NOMO-1 treated with dmso at 0.1 percent for 144 hours (cell line): ENCODE data around the gene ING1.
"Not testable (repeated sequence)": the region's sequence is repeated elsewhere in the genome, so short reads cannot be mapped to it uniquely, and the experiment has no call there.

Experiments used
- DNase-seq: peaks from one replicate; lab custom pipeline; 2025; ENCODE audit not compliant: unreplicated experiment; lab: John Stamatoyannopoulos, UW

Gene ING1, protein sequence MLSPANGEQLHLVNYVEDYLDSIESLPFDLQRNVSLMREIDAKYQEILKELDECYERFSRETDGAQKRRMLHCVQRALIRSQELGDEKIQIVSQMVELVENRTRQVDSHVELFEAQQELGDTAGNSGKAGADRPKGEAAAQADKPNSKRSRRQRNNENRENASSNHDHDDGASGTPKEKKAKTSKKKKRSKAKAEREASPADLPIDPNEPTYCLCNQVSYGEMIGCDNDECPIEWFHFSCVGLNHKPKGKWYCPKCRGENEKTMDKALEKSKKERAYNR

DNA sequence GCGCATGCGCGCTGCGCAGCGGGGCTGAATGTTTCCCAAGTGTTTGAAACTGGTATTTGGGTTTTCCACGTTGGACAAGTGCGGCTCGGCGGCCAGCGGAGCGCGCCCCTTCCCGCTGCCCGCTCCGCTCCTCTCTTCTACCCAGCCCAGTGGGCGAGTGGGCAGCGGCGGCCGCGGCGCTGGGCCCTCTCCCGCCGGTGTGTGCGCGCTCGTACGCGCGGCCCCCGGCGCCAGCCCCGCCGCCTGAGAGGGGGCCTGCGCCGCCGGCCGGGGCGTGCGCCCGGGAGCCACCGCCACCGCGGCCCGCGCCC, at the start of gene ING1:
Gene ING1 (plus strand): TSS at position 59 of the 311 bp plus-strand sequence. CDS start 450 bp downstream, outside the sequence.
- no peak for DNase-seq

DNA sequence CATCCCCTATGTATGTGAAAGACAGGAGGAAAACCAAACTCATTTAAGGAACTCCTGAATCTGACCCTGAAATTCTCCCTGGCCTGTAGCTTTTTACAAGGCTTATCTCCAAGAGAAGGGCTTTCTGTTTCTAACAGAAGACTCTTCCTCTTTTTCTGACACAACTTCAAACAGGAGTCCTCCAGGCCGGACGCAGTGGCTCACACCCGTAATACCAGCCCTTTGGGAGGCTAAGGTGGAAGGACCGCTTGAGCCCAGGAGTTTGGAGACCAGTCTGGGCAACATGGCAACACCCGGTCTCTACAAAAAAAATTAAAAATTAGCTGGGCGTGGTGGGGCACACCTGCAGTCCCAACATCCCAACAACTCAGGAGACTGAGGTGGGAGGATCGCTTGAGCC, 49.5 kb upstream of the ING1 start:
- no peak for DNase-seq

DNA sequence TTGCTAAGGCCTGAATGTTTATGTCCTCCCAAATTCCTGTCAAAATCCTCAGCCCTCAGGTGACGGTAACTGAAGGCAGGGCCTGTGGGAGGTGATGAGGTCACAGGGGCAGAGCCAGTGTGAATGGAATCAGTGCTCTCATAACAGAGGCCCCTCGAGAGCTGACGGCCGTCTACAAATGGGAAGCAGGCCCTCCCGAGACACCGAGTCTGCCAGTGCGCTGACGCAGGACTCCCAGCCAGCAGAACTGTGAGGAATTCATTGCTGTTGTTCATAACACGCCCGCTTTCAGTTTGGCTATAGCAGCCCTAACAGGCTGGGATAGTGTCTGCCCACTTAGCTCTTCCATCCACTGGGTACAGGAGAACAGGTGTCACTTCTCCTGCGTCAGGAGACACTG, 48.8 kb upstream of the ING1 start:
- DNase-seq, result no peak

DNA sequence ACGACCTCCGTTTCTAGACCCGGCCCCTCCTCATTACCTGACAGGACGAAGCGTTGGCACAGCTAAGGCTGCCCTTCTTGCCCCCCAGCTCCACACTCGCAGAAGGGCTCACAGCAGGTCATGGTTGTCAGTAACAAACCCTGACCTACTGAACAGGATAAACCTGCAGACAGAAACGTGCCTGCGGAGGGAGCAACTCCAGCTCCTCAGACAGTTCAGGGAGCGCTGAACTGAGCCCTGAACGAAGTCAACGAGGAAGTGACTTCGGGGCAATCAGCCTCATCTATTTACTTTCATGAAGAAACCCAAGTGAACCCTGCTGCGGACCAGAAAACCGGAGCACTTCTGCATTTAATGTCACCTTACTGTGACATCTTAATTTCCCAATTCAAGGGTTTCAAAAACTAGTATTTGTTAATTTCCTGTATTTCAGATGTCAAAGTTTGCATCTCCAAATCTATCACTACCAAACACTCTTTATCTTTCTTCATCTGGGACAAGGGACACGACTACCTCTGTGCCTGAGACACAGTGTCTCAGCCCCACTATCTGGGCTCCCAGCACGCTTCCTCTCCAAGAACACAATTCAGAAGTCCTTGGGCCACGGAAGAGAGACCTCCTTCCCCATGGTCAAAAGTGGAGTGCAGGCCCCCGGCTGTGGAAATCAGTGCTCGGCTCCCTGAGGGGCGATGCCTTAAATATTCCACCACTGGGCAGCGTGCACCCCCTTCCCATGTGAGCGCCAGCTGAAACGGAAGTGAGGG, 47.8 kb upstream of the ING1 start:
- peak; percentile 77 for DNase-seq

DNA sequence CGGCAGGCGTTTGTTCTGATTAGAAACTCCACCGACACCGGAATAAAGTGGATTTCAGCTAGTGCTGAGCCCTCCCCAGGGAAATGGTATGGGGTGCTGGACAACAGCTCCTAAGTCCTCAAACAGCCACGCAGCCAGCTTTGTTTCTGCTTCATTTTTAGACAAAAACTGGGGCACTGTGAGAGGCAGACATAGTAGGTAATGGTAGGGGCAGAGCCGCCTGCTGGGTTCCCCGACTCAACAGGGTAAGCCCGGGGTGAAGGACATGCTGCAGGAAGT, 47.3 kb upstream of the ING1 start:
- no peak for DNase-seq

DNA sequence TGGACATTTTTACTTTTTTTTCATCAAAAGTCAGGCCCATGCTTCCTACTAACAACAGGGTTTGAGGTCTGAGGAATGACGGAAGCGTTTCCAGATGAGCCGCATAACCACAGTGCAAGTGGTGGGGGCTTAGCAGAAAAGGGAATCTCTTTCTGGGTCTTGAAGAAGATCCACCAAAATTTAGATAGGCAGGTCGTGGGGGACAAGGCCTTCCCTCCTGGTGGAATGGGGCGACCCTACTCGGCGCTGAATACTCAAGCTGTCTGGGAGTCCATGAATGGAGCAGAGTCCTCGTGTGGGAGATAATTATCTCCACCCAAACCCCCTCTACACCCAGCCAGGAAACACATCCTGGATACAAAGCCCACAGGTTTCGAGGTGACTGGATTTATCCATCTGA, 44.5 kb upstream of the ING1 start:
- DNase-seq, result no peak

DNA sequence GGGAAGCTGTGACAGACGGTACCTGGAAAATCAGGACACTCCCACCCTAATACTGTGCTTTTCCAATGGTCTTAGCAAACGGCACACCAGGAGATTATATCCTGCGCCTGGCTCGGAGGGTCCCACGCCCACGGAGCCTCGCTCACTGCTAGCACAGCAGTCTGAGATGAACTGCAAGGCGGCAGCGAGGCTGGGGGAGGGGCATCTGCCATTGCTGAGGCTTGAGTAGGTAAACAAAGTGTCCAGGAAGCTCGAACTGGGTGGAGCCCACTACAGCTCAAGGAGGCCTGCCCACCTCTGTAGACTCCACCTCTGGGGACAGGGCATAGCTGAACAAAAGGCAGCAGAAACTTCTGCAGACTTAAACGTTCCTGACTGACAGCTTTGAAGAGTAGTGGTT, 43.7 kb upstream of the ING1 start:
- DNase-seq, result not testable (repeated sequence)

DNA sequence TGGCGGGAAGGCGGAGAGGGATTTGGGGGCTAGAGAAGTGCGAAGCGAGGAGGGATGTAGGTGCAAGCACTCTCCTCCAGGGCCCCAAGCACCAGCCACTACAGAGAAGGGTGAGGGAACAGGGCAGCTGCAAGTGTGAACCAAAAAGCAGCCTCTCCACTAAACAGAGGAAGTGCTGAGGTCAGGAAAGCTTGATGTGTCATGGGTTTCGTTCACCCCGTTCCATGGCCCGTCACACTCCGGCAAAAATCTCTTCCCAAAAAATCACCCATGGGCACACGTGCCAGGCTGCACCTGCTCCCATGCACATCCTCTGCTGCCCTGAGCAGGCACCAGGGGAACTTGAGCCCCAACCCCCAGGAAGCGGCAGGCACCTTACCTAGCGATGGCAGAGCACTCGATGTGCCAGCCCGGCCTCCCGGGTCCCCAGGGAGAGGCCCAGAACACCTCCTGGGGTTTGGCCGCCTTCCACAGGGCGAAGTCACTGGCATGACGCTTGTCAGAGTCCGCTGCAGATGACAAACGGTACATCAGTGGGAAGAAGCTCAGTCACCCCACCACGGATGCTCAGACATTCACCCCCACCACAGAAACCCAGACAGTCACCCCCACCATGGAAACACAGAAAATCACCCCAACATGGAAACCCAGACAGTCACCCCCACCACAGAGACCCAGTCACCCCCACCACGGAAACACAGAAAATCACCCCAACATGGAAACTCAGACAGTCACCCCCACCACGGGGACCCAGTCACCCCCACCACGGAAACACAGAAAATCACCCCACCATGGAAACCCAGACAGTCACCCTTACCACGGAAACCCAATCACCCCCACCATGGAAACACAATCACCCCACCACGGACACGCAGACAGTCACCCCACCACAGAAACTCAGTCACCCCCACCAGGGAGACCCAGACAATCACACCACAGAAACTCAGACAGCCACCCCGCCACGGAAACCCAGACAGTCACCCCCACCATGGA, 36.6 kb upstream of the ING1 start:
- no peak for DNase-seq

DNA sequence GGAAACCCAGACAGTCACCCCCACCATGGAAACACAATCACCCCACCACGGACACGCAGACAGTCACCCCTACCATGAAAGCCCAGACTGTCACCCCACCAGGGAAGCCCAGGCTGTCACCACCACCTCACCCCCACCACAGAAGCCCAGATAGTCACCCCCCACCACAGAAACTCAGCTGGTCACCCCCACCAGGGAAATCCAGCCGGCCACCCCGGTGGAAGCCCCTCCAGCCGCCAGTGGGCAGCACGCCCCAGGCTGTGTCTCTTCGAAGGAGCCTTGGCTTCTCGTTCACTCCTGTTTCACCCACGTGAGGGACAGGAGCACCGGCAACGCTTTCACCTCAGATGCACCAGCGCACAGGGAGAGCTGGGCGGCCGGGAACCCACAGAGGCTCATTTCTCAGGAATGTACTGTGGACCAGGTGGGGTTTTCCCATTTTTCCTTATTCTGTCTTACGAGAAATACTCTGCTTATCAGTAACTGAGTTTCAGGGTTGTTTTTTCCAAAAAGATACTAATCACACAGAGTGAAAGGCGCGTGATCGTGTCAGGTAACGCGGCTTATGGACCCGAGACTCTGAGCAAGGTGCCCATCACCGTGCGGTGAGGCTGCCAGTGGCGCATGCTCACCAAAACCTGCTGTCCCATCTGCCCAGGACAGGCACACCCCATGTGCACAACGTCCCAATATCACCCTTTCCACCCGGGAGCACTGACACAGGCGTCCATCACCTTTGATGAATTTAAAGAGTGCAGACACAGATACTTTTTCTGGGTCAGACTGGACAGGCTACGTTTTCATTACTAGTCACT, 35.6 kb upstream of the ING1 start:
- no peak for DNase-seq

DNA sequence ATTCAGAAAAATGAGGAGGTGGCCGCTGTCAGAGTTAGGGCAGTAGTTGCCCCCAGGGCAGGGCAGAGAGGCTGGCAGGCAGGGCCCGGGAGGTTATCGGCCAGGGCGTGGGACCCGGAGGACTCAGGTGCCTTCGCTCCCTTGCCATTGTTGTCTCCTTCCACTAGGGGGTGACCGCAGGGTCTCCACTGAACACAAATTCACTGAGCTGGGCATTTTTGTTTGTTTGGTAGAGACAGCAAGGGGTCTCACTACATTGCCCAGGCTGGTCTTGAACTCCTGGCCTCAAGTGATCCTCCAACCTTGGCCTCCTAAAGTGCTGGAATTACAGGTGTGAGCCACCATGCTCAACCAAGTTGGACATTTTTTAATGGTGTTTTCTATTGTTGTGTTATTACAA, 32.6 kb upstream of the ING1 start:
- no peak for DNase-seq

DNA sequence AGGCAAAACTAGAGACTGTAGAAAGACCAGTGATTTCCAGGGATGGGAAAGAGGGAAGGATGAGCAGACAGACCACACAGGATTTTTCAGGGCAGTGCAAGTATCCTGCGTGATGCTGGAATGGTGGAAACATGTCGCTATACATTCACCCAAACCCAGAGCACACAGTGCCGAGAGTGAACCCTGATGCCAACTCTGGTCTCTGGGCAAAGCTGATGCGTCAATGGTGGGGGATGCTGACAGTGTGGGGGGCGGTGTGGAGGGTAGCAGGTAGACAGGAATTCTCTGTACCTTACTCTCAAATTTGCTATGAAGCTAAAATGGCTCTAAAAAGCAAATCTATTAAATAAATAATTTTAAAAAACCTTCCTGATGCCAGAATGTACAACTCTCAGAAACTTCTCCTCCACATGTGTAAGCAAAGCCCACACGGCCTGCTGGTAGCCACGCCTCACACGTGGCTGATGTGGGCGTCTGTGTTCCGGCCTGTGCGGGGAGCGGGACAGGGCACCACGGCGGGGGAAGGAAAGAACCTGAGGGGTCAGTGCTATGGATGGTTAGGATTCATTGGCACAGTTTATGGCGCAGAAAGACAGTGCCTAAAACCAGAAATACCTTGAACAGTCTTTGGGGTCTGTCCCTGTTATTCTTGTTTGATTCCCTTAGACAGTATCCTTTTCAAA, 31.5 kb upstream of the ING1 start:
- no peak for DNase-seq

DNA sequence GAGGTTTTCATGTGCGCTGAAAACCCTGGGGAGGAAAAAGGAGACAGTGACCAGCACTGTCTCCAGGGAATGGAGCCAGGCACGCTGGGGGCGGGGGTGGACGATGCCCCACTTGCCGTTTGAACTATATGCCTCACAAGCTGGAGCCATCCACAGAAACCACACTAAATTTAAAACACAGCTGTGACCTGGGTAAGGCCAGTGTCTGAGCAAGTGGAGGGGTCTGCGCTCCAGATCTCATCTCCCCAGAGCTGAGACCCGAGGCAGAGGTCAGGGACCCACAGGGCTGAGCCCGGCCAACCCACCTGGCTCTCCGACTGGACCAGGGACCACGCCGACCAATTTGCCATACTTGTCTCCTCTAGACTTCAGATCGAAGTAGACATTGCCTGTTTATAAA, 30.8 kb upstream of the ING1 start:
- DNase-seq, result no peak

DNA sequence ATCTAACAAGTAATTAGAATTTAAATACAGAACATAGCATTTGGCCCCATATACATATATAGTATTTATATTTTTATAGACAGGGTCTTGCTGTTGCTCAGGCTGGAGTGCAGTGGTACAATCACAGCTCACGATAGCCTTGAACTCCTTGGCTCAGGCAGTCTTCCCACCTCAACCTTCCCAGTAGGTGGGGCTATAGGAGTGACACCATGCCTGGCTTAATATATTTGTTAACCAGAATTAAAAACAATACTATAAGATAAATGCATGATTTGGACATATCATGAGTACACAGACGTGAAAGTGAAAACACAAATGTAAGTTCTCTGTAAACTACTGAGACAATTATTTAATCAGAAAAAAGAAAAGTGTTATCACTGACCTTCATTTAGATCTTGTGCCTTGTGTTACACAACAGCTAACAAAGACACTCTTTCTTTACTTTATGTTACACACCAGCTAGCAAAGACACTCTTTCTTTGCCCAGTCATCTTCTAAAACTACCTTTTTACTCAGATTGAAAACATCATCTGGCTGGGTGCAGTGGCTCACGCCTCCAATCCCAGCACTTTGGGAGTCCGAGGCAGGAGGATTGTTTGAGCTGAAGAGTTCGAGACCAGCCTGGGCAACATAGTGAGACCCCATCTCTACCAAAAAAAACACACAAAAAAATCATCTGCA, 30.2 kb upstream of the ING1 start:
- DNase-seq, result no peak

DNA sequence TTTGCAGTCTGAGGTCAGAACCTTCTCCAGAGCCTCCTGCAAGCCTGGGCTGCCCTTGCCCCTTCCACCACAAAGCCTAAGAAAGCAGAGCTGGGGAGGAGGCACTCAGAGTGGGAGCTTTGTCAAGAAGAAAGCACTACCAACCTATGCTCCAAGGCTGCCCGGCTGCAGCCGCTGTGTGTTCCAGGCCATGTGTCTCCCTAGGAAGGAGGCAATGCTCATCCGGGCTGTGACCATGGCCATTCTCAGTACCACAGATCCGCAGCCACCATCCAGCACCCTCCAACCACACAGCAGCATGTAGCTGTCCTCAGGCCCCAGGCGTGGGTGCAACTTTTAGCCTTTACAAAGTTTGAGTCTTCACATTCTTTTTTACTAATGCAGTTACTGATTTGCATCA, 29.6 kb upstream of the ING1 start:
- no peak for DNase-seq

DNA sequence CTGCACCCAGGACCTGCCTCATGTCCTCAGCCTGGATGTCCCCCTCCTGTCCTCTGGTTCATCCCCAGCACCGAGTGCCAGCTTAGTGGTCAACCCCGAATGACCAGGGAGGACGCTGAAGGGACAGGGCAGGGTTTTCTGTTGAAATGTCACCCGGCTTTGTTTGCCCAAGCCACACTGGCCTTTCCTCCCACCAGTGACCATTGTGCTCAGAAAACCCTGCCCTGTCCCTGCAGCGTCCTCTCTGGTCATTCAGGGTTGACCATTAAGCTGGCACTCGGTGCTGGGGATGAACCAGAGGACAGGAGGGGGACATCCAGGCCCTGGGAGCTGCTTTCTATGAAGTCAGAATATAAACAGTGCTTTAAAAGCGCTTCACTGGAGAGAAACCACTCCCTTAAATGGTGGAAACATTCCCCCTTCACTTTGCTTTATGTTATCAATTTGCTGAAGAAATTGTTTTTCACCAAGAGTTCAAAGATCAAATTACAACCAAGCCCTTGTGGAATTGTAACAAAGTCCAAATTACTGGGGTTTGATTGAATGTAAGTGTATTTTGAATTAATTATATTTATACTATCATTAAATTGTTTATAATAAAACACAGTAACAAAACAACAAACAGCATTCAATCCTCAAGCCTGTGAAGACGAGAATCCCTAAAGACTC, 29.0 kb upstream of the ING1 start:
- no peak for DNase-seq

DNA sequence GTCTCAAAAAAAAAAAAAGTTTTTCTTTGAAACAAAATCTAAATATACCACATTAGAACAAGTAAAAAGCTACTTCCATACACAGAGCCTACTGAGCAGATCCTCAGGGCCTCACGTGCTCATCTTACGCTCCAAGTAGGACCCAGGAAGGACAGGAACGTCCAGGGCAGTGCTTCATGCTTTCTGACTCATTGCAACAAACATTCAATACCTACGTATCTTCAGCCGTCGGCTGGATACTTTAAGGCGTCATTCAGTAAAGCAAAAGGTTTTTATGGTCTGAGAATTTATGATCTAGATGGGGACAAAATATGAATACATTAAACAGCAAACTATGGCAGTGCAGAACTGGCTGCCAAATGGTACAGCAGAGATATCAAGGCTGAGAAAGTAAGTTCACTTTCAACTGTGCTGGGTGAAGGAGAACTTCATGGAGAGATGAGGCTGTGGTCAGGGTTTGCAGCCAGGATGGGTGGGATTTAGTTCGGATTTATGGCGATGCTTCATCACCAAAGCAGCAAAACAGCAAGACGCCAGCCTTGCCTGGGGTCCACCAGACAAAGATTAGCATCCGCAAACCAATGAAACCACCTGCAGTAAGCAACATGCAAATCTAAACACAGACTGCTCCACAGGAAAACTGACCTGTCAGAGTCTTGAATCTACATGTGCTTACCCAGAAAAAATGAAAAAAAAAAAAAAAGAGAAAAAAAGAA, 28.0 kb upstream of the ING1 start:
- no peak for DNase-seq

DNA sequence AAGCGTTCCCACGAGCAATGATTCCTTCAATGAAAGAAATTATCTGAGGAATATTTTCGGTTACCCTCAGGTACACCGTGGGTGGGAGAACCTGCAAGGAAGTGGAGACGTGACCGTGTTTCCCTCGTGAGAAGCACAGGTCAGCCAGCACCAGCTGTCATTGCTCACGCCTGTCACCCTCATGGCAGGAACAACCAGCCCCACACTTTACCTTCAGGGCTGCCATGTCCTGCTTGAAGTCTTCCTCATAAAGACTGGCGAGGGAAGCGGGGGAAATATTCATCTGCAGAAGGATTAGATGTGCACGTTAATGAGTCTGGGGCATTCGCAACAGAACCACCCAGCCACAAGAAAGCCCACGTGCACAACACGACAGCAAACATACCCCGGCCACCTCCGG, 25.8 kb upstream of the ING1 start:
- DNase-seq, result no peak

DNA sequence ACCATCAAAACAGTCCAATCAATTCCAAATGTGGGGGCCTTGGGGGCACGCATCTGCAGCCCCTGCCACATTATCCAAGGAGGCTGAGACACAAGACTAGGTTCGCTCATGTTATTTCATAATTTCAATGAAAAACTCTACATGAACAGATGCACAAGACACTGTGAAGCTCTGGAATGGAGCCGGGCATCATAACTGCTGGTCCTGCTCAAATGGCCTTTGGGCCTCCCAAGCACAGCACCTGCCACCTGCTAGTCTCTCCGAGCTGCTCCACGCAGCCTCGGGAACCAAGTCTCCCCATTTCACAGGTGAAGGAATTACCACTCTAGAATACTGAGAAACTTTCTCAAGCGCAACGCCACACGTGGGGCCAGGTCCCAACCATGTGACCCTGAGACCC, 24.5 kb upstream of the ING1 start:
- no peak for DNase-seq

DNA sequence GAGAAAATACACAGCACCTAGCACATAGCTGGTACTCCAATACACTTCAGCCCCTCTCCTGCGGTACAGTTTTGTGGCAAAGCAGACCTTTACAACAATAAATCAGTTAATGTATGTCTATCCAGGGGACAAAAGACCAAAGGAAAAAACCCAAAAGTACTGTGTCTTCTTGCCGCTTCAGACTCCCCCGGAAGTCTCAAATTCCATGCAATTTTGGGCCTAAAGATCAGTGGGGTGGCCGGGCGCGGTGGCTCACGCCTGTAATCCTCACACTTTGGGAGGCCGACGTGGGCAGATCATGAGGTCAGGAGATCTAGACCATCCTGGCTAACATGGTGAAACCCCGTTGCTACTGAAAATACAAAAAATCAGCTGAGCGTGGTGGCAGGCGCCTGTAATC, 23.8 kb upstream of the ING1 start:
- DNase-seq, result no peak
